ENCODE data around the gene SOX12.

The SOX12 gene

DNA sequence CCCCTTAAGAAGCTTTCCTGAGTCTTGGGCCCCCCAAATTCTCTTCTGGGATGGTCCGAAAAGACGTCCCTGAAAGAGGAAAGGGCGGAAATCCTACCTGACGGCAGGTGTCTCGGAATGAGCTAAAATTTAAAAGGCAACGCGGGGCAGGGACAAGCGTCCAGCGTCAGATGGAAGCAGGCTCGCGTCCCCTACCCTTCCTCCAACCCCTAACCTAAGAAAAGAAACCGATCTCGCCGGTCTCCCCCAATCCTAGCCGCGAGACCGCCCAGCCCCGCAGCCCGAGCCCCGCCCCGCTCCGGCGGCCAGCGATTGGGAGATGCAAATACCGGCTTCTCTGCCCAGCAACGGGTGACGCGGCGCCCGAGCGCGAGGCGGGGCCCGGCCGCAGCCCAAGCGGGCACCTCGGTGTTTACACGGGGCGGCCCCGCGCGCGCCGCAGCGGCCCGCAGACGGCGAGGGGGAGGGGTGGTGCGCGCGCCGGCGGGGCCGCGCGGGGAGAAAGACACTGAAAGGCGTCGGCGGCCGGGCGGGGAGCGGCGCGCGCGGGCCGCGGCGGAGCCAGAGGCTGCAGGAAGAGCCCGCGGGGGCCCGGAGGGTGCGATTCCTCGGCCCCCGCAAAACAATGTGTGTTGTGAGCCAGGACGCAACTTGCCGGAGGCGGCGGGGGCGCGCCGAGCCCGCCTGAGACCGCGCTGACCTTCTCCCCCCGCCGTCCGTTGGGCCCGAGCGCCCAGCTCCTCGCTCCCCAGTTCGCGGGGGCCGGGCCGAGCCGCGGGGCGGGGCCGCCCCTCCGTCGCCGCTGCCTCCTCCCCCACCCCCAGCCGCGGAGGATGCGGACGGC is at the start of gene SOX12:
SOX12 (plus strand) TSS at position 508 of the 844 bp plus-strand sequence. CDS start 373 bp downstream, outside the sequence.
- no peaks in the 10 kb centered on the region for H3K27me3 ChIP-seq (ENCODE audit: insufficient read depth, low read depth, severe bottlenecking)
- H3K36me3 ChIP-seq, result peaks cover 30% of the 10 kb centered on the region
- peak; percentile 97 for DNase-seq
- H3K27ac ChIP-seq, result peak within 1 kb of the TSS; percentile 98
- no peaks in the 10 kb centered on the region for H3K9me3 ChIP-seq (ENCODE audit: severe bottlenecking)
- TF ChIP-seq, protein P1, sequence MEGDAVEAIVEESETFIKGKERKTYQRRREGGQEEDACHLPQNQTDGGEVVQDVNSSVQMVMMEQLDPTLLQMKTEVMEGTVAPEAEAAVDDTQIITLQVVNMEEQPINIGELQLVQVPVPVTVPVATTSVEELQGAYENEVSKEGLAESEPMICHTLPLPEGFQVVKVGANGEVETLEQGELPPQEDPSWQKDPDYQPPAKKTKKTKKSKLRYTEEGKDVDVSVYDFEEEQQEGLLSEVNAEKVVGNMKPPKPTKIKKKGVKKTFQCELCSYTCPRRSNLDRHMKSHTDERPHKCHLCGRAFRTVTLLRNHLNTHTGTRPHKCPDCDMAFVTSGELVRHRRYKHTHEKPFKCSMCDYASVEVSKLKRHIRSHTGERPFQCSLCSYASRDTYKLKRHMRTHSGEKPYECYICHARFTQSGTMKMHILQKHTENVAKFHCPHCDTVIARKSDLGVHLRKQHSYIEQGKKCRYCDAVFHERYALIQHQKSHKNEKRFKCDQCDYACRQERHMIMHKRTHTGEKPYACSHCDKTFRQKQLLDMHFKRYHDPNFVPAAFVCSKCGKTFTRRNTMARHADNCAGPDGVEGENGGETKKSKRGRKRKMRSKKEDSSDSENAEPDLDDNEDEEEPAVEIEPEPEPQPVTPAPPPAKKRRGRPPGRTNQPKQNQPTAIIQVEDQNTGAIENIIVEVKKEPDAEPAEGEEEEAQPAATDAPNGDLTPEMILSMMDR (IDR thresholded peaks at IDR 0.05; ENCODE audit: low read depth, low read length), result no peak
- H3K4me3 ChIP-seq (ENCODE audit: low read depth, low read length), result peak within 1 kb of the TSS; percentile 93

DNA sequence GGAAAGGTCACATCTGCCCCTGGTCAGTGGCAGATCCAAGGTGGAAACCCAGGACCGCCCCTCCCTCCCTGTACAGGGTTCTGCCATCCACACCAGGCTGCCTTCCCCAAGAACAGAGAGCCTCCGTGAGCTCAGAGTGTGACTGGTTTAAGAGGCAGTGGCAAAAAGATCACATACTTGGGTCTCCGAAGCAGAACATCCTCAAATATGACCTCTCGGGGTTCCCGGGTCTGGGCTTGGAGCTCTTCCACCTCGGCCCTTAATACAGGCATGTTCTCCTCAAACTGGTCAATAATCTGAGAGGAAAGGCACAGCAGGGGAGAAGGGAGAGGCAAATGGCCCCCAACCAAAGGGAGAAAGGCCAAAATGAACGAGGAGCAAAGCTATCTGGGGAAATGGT is 49.6 kb upstream of the SOX12 start:
- Histone ChIP-seq H3K4me3 (ENCODE audit: low read depth, low read length) (no peak overlapping the region), H3K27me3 (ENCODE audit: insufficient read depth, low read depth, severe bottlenecking) (no peaks in the 10 kb centered on the region), H3K27ac (no peak overlapping the region), H3K36me3 (peaks cover 43% of the 10 kb centered on the region), H3K9me3 (ENCODE audit: severe bottlenecking) (no peaks in the 10 kb centered on the region)
- TF ChIP-seq, protein P1 (IDR thresholded peaks at IDR 0.05; ENCODE audit: low read depth, low read length), result no peak
- DNase-seq, result no peak

DNA sequence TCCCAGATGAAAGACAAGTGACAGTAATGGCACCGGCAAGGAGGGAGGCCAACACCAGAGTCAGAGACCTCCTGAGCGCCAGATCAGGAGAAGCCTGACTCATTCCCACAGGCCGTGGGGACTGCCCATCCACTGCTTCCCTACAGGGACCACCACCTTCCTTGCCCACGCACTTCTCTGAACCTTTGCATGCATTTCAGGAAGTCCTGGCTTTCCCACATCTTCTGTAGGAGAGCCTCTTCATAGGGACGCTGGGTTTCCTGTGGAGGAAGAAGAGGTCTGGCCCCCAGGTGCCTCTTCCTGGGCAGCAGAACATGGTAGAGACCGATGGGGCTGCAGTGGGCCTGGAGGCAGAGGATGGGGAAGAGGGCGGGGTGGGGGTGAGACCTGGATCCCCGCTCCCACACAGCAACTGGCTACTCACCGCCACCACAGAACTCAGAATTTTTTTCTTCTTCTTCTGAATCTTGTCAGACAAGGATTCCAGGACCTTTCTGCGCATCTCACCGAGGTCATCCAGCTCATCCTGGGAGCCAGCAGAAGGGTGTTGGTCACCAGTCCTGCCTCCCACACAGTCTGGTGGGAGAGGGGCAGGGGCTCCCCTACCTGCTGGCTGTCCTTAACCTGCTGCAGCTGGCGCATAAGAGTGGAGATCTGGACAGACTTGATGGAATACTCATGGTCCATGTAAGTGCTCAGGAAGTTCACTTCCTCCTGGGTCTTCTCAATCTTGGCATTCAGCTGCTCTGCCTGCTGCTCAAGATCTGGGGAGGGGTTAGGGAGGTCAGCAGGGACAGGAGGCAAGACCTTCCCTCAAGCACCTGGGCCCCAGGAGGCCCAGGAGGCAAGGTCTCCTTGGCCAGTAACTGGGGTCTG is 48.5 kb upstream of the SOX12 start:
- no peak for DNase-seq
- H3K27ac ChIP-seq, result no peak overlapping the region
- H3K36me3 ChIP-seq, result peaks cover 49% of the 10 kb centered on the region
- H3K27me3 ChIP-seq (ENCODE audit: insufficient read depth, low read depth, severe bottlenecking), result no peaks in the 10 kb centered on the region
- H3K9me3 ChIP-seq (ENCODE audit: severe bottlenecking), result no peaks in the 10 kb centered on the region
- TF ChIP-seq, protein P1 (IDR thresholded peaks at IDR 0.05; ENCODE audit: low read depth, low read length), result no peak
- no peak overlapping the region for H3K4me3 ChIP-seq (ENCODE audit: low read depth, low read length)

DNA sequence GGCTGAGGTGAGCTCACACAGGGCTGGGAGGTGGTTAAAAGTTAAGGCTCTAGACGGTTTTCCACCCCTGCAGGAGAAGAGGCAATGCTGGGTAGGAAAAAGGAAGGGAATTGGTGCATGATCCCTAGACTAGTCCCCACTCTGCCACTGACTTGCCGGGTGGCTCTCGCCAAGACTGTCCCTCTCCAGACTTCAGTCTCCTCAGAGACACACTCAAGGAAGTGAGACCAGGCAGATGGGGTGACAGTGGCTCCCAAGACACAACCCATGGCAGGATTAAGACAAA is 47.9 kb upstream of the SOX12 start:
- H3K4me3 ChIP-seq (ENCODE audit: low read depth, low read length), result no peak overlapping the region
- no peaks in the 10 kb centered on the region for H3K9me3 ChIP-seq (ENCODE audit: severe bottlenecking)
- no peaks in the 10 kb centered on the region for H3K27me3 ChIP-seq (ENCODE audit: insufficient read depth, low read depth, severe bottlenecking)
- H3K36me3 ChIP-seq, result peaks cover 55% of the 10 kb centered on the region
- no peak for DNase-seq
- TF ChIP-seq, protein P1 (IDR thresholded peaks at IDR 0.05; ENCODE audit: low read depth, low read length), result no peak
- H3K27ac ChIP-seq, result no peak overlapping the region

DNA sequence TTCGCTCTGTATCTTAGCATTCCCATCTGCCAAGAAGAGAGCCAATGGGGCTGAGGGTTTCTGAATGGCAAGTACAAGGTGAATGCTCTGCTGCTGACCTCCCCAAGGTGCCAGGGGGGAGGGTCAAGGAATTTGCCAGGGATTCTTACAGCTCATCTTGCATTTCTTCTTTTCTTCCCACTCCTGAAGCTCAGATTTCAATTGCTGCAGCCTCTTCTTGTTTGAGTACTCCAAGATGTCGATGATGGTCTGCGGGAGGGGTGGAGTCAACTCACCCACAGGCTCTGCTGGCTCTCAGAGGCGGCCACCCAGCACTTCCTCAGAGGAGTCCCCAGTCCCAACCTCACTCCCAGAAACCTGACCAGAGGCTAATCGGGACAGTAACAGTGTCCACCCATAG is 47.2 kb upstream of the SOX12 start:
- TF ChIP-seq, protein P1 (IDR thresholded peaks at IDR 0.05; ENCODE audit: low read depth, low read length), result no peak
- Histone ChIP-seq H3K9me3 (ENCODE audit: severe bottlenecking) (no peaks in the 10 kb centered on the region), H3K4me3 (ENCODE audit: low read depth, low read length) (no peak overlapping the region), H3K27me3 (ENCODE audit: insufficient read depth, low read depth, severe bottlenecking) (no peaks in the 10 kb centered on the region), H3K27ac (no peak overlapping the region), H3K36me3 (peaks cover 57% of the 10 kb centered on the region)
- DNase-seq, result no peak

Measured in WERI-Rb-1 (cell line).